Peyer's patch (tissue), 4 donors: ENCODE measurements around the gene U2AF1L4. TPM values are rescaled to one million over a fixed set of nuclear protein-coding genes. Genes with fewer than 3 reads are reported as not detected.

ENCODE experiments used
- DNase-seq, 3 donors: peaks; one replicate each; pipeline ENCODE4 v3.0.0-alpha.2; 2017 to 2019
- H3K27ac ChIP-seq, 4 donors: fragments of 200-600 bp; sonication (generic); one replicate each; pipeline ENCODE4 v1.5.1; 2016 to 2019
- H3K27me3 ChIP-seq, 2 donors: fragments of 200-600 bp; sonication (generic); one replicate each; pipeline ENCODE4 v1.5.1; 2019
- H3K36me3 ChIP-seq, 3 donors: fragments of 200-600 bp; sonication (generic); one replicate each; pipeline ENCODE4 v1.5.1; 2016 to 2019
- H3K4me1 ChIP-seq, 4 donors: fragments of 200-600 bp; sonication (generic); one replicate each; pipeline ENCODE4 v1.5.1; 2016 to 2019
- H3K4me3 ChIP-seq, 4 donors: fragments of 200-600 bp; sonication (generic); 1 replicate in 3 of 4; 2 replicates in 1 of 4; pipeline ENCODE4 v1.5.1; 2016 to 2019; ENCODE audit warnings: mild to moderate bottlenecking in 1 of 4
- H3K9me3 ChIP-seq, 4 donors: fragments of 200-600 bp; sonication (generic); one replicate each; pipeline ENCODE4 v1.5.1; 2016 to 2019; ENCODE audit warnings: mild to moderate bottlenecking in 1 of 4
- POLR2A ChIP-seq, 2 donors: fragments of 450-650 bp; IDR thresholded peaks; one replicate each; pipeline ENCODE4 v1.5.1; 2017; ENCODE audit warnings: antibody characterized with exemption in 2 of 2, mild to moderate bottlenecking in 2 of 2, moderate library complexity in 2 of 2
- total RNA-seq, 4 donors: library from RNA; depleted of rRNA; stranded (reverse); fragments of >200 nt; gene quantifications; one replicate each; pipeline ENCODE4 v1.1.0, GENCODE V29; 2016
- TF ChIP-seq, protein P1 (sequence below), 6 experiments: fragments of 450-650 bp in 4 of 6; fragments of 200-600 bp in 2 of 6; sonication (generic) in 1 of 6; IDR thresholded peaks; one replicate each; pipeline ENCODE4 v1.5.1; 2017 to 2019; ENCODE audit warnings: antibody characterized with exemption in 6 of 6, mild to moderate bottlenecking in 3 of 6, moderate library complexity in 1 of 6

Gene U2AF1L4
- total RNA-seq, 4 donors from 2014 or later = 14.5 to 70.5 (median 34.6) TPM

DNA sequence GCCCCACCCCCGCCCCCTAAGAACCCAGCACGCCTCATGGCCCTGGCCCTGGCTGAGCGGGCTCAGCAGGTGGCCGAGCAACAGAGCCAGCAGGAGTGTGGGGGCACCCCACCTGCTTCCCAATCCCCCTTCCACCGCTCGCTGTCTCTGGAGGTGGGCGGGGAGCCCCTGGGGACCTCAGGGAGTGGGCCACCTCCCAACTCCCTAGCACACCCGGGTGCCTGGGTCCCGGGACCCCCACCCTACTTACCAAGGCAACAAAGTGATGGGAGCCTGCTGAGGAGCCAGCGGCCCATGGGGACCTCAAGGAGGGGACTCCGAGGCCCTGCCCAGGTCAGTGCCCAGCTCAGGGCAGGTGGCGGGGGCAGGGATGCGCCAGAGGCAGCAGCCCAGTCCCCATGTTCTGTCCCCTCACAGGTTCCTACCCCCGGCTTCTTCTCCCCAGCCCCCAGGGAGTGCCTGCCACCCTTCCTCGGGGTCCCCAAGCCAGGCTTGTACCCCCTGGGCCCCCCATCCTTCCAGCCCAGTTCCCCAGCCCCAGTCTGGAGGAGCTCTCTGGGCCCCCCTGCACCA is 42.1 kb upstream of the U2AF1L4 start:
- Histone ChIP-seq H3K27ac (no peak overlapping the region), H3K36me3 (peaks cover 0 to 4% (median 0%) of the 10 kb centered on the region in 3 donors), H3K27me3 (no peaks in the 10 kb centered on the region), H3K4me1 (no peaks in the 10 kb centered on the region), H3K4me3 (no peak overlapping the region), H3K9me3 (no peaks in the 10 kb centered on the region)
- DNase-seq = no peak
- TF ChIP-seq, protein P1, sequence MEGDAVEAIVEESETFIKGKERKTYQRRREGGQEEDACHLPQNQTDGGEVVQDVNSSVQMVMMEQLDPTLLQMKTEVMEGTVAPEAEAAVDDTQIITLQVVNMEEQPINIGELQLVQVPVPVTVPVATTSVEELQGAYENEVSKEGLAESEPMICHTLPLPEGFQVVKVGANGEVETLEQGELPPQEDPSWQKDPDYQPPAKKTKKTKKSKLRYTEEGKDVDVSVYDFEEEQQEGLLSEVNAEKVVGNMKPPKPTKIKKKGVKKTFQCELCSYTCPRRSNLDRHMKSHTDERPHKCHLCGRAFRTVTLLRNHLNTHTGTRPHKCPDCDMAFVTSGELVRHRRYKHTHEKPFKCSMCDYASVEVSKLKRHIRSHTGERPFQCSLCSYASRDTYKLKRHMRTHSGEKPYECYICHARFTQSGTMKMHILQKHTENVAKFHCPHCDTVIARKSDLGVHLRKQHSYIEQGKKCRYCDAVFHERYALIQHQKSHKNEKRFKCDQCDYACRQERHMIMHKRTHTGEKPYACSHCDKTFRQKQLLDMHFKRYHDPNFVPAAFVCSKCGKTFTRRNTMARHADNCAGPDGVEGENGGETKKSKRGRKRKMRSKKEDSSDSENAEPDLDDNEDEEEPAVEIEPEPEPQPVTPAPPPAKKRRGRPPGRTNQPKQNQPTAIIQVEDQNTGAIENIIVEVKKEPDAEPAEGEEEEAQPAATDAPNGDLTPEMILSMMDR (IDR thresholded peaks at IDR 0.05) = no peak
- no peak for TF ChIP-seq POLR2A (IDR thresholded peaks at IDR 0.05)

DNA sequence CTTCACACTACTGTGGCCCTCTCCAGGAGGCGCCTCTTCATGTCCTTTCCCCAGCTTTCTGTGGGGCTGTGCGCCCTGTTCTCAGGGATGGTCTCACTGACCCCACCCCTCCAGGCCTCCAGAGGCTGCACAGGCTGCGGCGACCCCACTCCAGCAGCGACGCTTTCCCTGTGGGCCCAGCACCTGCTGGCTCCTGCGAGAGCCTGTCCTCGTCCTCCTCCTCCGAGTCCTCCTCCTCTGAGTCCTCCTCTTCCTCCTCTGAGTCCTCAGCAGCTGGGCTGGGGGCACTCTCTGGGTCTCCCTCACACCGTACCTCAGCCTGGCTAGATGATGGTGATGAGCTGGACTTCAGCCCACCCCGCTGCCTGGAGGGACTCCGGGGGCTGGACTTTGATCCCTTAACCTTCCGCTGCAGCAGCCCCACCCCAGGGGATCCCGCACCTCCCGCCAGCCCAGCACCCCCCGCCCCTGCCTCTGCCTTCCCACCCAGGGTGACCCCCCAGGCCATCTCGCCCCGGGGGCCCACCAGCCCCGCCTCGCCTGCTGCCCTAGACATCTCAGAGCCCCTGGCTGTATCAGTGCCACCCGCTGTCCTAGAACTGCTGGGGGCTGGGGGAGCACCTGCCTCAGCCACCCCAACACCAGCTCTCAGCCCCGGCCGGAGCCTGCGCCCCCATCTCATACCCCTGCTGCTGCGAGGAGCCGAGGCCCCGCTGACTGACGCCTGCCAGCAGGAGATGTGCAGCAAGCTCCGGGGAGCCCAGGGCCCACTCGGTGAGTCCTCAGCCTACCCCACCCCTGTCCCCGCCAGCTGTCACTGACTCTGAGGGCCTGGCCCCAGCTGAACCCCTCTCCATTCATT is 41.3 kb upstream of the U2AF1L4 start:
- no peak for DNase-seq
- no peak overlapping the region for H3K27ac ChIP-seq
- H3K4me1 ChIP-seq = no peaks in the 10 kb centered on the region
- no peak overlapping the region for H3K4me3 ChIP-seq
- no peaks in the 10 kb centered on the region for H3K9me3 ChIP-seq
- TF ChIP-seq POLR2A (IDR thresholded peaks at IDR 0.05) = no peak
- TF ChIP-seq, protein P1 (IDR thresholded peaks at IDR 0.05) = no peak
- H3K27me3 ChIP-seq = no peaks in the 10 kb centered on the region
- H3K36me3 ChIP-seq = peaks cover 0 to 4% (median 0%) of the 10 kb centered on the region in 3 donors

DNA sequence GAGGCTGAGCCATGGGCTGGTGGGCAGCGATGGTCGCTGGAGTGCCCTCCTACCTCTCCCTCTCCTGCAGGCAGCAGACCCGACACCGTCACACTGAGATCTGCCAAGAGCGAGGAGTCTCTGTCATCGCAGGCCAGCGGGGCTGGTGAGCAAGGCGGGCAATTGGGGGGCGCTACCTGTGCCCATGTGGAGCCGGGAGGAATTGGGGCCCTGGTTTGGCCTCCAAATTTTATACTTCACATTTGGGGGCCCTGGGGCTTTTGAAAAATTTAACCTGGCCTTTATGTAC is 40.1 kb upstream of the U2AF1L4 start:
- no peak for DNase-seq
- TF ChIP-seq, protein P1 (IDR thresholded peaks at IDR 0.05) = no peak
- TF ChIP-seq POLR2A (IDR thresholded peaks at IDR 0.05) = no peak
- Histone ChIP-seq H3K36me3 (peaks cover 0 to 11% (median 0%) of the 10 kb centered on the region in 3 donors), H3K27me3 (no peaks in the 10 kb centered on the region), H3K9me3 (no peaks in the 10 kb centered on the region), H3K27ac (no peak overlapping the region), H3K4me1 (no peaks in the 10 kb centered on the region), H3K4me3 (no peak overlapping the region)

DNA sequence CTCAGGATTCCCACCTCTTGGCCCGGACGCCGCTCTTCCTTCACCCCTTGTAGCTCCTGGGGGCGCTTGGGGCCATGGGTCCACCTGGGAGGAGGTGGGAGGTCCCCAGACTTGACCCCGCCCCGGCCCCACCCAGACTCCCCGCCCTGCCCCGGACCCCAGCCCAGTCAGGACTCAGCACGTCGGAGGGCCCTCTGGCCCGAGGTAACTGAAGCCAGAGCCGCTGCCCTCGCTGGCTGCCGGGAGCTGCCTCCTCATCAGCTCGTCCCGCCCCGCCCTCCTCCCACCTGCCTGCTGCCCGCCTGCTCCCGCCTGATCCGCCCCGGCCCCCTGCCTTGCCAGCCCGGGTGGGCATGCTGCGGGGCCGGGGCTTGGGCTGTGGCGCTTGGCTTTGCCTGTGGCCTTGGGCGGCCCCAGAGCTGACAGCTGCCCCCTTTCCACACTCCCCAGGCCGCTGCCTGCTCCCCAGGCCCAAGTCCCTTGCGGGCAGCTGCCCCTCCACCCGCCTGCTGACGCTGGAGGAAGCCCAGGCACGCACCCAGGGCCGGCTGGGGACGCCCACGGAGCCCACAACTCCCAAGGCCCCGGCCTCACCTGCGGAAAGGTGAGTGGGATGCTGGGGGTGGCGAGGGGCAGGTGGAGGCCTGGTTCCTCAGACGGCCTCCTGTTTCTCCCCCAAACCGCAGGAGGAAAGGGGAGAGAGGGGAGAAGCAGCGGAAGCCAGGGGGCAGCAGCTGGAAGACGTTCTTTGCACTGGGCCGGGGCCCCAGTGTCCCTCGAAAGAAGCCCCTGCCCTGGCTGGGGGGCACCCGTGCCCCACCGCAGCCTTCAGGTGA is 39.5 kb upstream of the U2AF1L4 start:
- no peaks in the 10 kb centered on the region for H3K9me3 ChIP-seq
- TF ChIP-seq, protein P1 (IDR thresholded peaks at IDR 0.05) = no peak
- TF ChIP-seq POLR2A (IDR thresholded peaks at IDR 0.05) = no peak
- no peak for DNase-seq
- H3K27me3 ChIP-seq = no peaks in the 10 kb centered on the region
- H3K4me1 ChIP-seq = no peaks in the 10 kb centered on the region
- H3K27ac ChIP-seq = no peak overlapping the region
- peaks cover 0 to 11% (median 0%) of the 10 kb centered on the region in 3 donors for H3K36me3 ChIP-seq
- no peak overlapping the region for H3K4me3 ChIP-seq

DNA sequence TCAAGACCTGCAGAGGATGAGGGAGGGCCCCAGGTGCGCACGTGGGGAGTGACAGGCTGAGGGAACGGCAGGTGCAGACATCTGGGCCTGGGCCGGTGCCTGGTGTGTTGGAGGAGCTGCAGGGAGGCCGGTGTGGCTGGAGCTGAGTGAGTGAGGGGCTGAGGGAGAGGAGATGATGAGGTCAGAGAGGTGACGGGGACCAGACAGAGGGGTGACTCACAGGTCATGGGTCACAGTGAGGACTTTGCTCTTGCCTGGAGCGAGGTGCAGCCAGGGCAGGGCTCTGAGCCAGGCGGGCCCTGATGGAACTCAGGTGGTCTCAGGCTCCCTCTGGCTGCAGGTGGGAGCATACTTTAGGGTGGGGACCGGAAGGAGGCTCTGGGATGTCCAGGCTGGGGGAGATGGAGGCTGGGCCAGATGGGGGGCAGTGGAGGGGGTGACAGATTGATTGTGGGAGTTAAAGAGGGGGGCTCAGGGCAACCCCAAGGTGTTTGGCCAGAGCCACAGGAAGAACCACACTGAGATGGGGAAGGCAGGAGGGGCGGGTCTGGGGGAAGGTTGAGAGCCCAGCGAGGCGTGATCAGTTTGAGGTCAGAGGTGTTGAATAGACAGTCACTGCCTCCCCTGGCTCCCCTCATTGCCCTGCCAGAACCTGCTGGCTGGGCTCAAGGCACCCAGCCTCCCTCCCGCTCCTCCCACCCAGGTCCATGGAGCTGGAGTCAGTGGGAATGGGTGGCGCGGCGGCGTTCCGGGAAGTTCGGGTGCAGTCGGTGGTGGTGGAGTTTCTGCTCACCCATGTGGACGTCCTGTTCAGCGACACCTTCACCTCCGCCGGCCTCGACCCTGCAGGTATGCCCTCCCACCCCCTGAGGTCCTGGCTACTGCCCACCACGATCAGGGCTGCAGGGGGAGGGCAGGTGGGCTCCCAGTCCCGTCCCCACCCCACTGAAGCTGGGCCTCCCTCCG is 38.5 kb upstream of the U2AF1L4 start:
- TF ChIP-seq, protein P1 (IDR thresholded peaks at IDR 0.05) = no peak
- TF ChIP-seq POLR2A (IDR thresholded peaks at IDR 0.05) = no peak
- Histone ChIP-seq H3K27me3 (no peaks in the 10 kb centered on the region), H3K36me3 (peaks cover 0 to 11% (median 0%) of the 10 kb centered on the region in 3 donors), H3K4me1 (no peaks in the 10 kb centered on the region), H3K27ac (no peak overlapping the region), H3K4me3 (no peak overlapping the region), H3K9me3 (no peaks in the 10 kb centered on the region)
- DNase-seq = peak in 1 of 3 donors; percentile 40
